ENCODE results near the gene SYN1. TPM values are rescaled to one million over a fixed set of nuclear protein-coding genes. Genes with fewer than 3 reads are reported as not detected.

The SYN1 gene
- total RNA-seq, 1 donor from 2014 or later, result 0.75 TPM

DNA sequence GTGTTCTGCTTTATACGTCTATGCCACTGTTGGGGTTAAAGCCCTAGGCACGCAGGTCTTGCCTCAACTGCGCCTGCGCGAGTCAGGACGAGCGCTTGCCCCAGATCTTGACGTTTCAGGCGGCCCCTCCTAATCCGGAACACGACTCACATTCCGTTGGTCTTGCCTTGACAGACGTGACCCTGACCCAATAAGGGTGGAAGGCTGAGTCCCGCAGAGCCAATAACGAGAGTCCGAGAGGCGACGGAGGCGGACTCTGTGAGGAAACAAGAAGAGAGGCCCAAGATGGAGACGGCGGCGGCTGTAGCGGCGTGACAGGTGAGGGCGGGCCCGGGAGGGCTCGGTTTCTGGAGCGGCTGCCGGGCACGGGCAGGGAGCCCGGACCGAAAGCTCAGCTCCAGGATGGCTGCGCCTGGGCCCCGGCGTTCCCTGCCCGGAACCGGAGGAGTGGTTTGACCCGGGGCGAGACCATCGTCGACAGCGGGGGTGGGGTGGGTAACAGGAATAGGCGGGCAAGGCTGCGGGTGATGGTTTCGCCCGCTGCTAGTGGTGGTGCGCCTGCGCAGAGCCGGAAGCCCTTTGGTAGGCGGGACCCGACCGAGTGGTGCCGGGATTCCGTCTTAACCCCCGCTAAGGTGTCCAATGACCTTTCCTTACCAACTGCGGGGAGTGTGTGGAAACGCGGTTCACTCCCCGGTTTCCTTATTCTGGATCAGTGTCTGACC lies 58.6 kb downstream of the SYN1 start, which contains the start of gene ARAF:
Gene ARAF, plus strand, starts transcription at position 272 of the 725 bp plus-strand sequence. CDS start 1,763 bp downstream, outside the sequence.
- TF ChIP-seq, protein P1, sequence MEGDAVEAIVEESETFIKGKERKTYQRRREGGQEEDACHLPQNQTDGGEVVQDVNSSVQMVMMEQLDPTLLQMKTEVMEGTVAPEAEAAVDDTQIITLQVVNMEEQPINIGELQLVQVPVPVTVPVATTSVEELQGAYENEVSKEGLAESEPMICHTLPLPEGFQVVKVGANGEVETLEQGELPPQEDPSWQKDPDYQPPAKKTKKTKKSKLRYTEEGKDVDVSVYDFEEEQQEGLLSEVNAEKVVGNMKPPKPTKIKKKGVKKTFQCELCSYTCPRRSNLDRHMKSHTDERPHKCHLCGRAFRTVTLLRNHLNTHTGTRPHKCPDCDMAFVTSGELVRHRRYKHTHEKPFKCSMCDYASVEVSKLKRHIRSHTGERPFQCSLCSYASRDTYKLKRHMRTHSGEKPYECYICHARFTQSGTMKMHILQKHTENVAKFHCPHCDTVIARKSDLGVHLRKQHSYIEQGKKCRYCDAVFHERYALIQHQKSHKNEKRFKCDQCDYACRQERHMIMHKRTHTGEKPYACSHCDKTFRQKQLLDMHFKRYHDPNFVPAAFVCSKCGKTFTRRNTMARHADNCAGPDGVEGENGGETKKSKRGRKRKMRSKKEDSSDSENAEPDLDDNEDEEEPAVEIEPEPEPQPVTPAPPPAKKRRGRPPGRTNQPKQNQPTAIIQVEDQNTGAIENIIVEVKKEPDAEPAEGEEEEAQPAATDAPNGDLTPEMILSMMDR (IDR thresholded peaks at IDR 0.05), result no peak
- peaks cover 15% of the 10 kb centered on the region for H3K36me3 ChIP-seq
- peaks cover 9% of the 10 kb centered on the region for H3K4me1 ChIP-seq
- H3K4me3 ChIP-seq, result peak within 1 kb of the TSS; percentile 61
- H3K9me3 ChIP-seq, result no peaks in the 10 kb centered on the region
- peak within 1 kb of the TSS; percentile 96 for H3K27ac ChIP-seq
- DNase-seq (peak; percentile 95), ATAC-seq (peak; percentile 95)
- intact Hi-C loops (cut with DNase I), result no loop called here
- no peaks in the 10 kb centered on the region for H3K27me3 ChIP-seq

DNA sequence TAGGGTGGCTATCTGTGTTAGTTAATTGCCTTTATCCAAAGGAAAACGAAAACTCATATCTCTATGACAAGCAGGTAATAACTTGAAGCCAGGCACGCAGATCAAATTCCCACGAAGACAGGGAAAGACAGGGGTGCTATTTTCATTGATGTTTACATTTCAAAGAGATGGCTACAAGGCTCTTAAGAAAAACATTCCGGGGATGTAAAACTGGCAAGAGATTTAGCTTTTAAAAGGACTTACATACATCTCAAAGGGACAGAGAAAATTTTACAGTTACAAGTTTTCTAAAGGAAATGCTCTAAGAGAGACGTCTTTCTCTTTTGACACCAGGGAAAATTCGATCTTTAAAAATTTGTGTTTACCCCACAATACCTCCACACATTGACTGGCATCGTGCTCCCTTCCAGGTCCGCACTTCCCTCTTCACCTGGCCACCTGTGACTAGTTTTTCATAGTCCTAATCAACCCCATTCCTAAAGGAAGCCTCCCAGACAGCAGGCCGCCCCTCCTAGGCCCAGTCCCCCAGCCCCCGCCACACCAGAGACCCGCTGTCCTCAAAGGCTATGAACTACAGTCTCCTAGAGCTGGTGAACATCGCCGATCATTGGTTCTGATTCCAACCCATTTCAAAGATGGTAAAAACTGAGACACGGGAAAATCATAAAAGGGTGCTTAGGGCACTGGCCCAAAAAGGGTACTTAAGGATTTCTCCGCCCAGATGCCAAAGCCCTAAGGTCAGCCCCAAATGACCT lies 59.3 kb downstream of the SYN1 start:
- Histone ChIP-seq H3K9me3 (no peaks in the 10 kb centered on the region), H3K4me3 (peak overlapping the region; percentile 61), H3K4me1 (peaks cover 9% of the 10 kb centered on the region), H3K36me3 (peaks cover 11% of the 10 kb centered on the region), H3K27ac (peak overlapping the region; percentile 96), H3K27me3 (no peaks in the 10 kb centered on the region)
- intact Hi-C loops (cut with DNase I), result no loop called here
- TF ChIP-seq, protein P1 (IDR thresholded peaks at IDR 0.05), result no peak
- no peak for DNase-seq
- ATAC-seq, result no peak

DNA sequence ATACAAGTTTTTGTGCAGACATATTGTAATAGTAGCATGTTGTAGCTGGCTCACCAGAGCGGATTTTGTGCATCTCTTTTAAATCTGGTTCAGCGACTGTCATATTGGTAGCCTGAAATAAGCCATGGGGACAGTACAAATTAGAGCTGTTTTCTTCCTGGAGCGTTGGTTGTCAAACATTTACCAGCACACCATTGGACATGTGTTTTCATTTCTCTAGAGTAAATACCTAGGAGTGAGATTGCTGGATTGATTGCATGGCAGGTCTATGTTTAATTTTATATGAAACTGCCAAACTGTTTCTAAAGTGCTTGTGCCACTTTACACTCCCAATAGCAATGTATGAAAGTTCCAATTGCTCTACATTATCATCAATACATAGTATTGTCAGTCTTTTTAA lies 61.2 kb downstream of the SYN1 start:
- no peak for ATAC-seq
- H3K27ac ChIP-seq, result no peak overlapping the region
- H3K27me3 ChIP-seq, result no peaks in the 10 kb centered on the region
- H3K36me3 ChIP-seq, result peaks cover 6% of the 10 kb centered on the region
- H3K4me1 ChIP-seq, result peaks cover 9% of the 10 kb centered on the region
- no peak for DNase-seq
- TF ChIP-seq, protein P1 (IDR thresholded peaks at IDR 0.05), result no peak
- intact Hi-C loops (cut with DNase I), result no loop called here
- no peaks in the 10 kb centered on the region for H3K9me3 ChIP-seq
- no peak overlapping the region for H3K4me3 ChIP-seq

DNA sequence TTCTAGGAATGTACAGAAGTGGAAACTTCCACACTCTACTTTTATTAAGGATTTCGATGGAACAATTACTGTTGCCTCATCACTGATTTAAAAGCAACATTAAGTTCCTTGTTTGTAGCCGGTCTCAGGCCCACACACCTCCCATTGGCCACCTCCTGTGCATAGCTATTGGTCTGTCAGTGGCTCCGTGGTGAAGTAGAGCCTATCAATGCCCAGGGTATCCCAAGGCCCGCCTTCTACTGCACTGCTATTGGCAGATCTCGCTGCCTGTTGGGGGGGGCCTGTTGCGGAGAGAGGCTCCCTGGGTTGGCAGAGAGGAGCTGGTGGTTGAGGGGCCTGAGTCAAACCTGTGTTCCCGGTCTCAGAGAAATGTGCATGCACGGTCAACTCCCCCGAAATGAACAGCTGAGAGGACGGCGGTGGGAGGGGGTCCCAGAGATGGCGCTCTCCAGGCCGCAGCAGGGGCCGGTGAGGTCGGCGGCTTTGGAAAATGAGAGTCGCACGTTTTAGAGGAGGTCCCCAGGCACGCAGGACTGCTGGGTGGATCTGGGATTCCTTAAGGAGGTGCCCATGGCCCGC lies 63.5 kb downstream of the SYN1 start:
- ATAC-seq (peak; percentile 97), DNase-seq (peak; percentile 91)
- no peaks in the 10 kb centered on the region for H3K4me1 ChIP-seq
- H3K36me3 ChIP-seq, result no peaks in the 10 kb centered on the region
- H3K9me3 ChIP-seq, result no peaks in the 10 kb centered on the region
- intact Hi-C loops (cut with DNase I), result no loop called here
- TF ChIP-seq, protein P1 (IDR thresholded peaks at IDR 0.05), result no peak
- H3K27ac ChIP-seq, result peak overlapping the region; percentile 87
- H3K27me3 ChIP-seq, result no peaks in the 10 kb centered on the region
- H3K4me3 ChIP-seq, result peak overlapping the region; percentile 52

DNA sequence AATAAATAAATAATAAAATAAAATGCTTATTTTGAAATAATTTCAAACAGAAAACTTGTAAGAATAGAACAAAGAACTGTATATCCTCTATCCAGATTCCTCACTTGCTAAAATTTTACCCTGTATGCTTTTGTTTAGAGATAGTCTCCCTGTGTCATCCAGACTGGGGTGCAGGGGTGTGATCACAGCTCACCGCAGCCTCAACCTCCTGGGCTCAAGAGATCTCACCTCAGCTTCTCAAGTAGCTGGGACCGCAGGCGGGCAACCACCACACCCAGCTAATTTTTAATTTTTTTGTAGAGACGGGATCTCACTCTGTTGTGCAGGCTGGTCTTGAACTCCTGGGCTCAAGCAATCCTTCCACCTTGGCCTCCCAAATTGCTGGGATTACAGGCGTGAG lies 76.2 kb downstream of the SYN1 start:
- Histone ChIP-seq H3K27ac (no peak overlapping the region), H3K4me3 (no peak overlapping the region), H3K36me3 (no peaks in the 10 kb centered on the region), H3K27me3 (no peaks in the 10 kb centered on the region), H3K4me1 (peaks cover 4% of the 10 kb centered on the region), H3K9me3 (no peaks in the 10 kb centered on the region)
- DNase-seq (no peak), ATAC-seq (no peak)
- TF ChIP-seq, protein P1 (IDR thresholded peaks at IDR 0.05), result no peak
- intact Hi-C loops (cut with DNase I), result no loop called here
